Liver (tissue), 9 donors: ENCODE results near the gene TMEM178B. TPM values are rescaled to one million over a fixed set of nuclear protein-coding genes. Genes with fewer than 3 reads are reported as not detected.

Experiments
- DNase-seq: peaks from one replicate; pipeline ENCODE4 v3.0.0-alpha.2; 2017; ENCODE audit warnings: low spot score
- H3K27ac ChIP-seq, 2 donors: one replicate each; pipeline ENCODE4 v1.7.0; 2013; ENCODE audit warnings: inconsistent platforms in 2 of 2, low read length in 2 of 2, control low read depth in 1 of 2, low read depth in 1 of 2, mild to moderate bottlenecking in 1 of 2
- H3K27me3 ChIP-seq, 4 donors: one replicate each; pipeline versions ENCODE4 v1.6.1 to v1.7.0; 2013; ENCODE audit warnings: low read length in 3 of 4, inconsistent platforms in 1 of 4, mild to moderate bottlenecking in 1 of 4, moderate library complexity in 1 of 4; ENCODE audit not compliant: control insufficient read depth in 4 of 4, insufficient read depth in 4 of 4
- H3K36me3 ChIP-seq, 4 donors: one replicate each; pipeline versions ENCODE4 v1.6.1 to v1.7.0; 2013; ENCODE audit warnings: low read length in 3 of 4, mild to moderate bottlenecking in 3 of 4, low read depth in 1 of 4, moderate library complexity in 1 of 4; ENCODE audit not compliant: control insufficient read depth in 4 of 4, insufficient read depth in 3 of 4
- H3K4me1 ChIP-seq, 4 donors: one replicate each; pipeline versions ENCODE4 v1.6.1 to v1.7.0; 2013; ENCODE audit warnings: low read length in 3 of 4, mild to moderate bottlenecking in 3 of 4, moderate library complexity in 1 of 4; ENCODE audit not compliant: control insufficient read depth in 4 of 4, insufficient read depth in 4 of 4
- H3K4me3 ChIP-seq, 3 donors: one replicate each; pipeline versions ENCODE4 v1.6.1 to v1.7.0; 2013; ENCODE audit warnings: low read length in 3 of 3, control low read depth in 1 of 3, low read depth in 1 of 3, mild to moderate bottlenecking in 1 of 3
- H3K9ac ChIP-seq, 2 donors: one replicate each; pipeline ENCODE4 v1.7.0; 2013; ENCODE audit warnings: low read length in 2 of 2, mild to moderate bottlenecking in 2 of 2, moderate library complexity in 2 of 2, control low read depth in 1 of 2, low read depth in 1 of 2
- H3K9me3 ChIP-seq, 4 donors: one replicate each; pipeline versions ENCODE4 v1.6.1 to v1.7.0; 2013; ENCODE audit warnings: low read length in 3 of 4; ENCODE audit not compliant: control insufficient read depth in 4 of 4
- ATF3 ChIP-seq: IDR thresholded peaks from 2 replicates; pipeline ENCODE4 v1.6.1; 2016; ENCODE audit warnings: antibody characterized with exemption
- CTCF ChIP-seq: fragments of 150-350 bp; IDR thresholded peaks from 2 replicates; pipeline ENCODE4 v1.5.1; 2017; ENCODE audit warnings: improper control_type of control experiment, low read depth, low read length; ENCODE audit not compliant: missing input control
- EGR1 ChIP-seq, 2 donors: IDR thresholded peaks; 2 replicates each; pipeline ENCODE4 v1.6.1; 2016 to 2018; ENCODE audit warnings: antibody characterized with exemption in 2 of 2, low read depth in 2 of 2
- FOXA1 ChIP-seq: IDR thresholded peaks from 2 replicates; pipeline ENCODE4 v1.6.1; 2016; ENCODE audit warnings: antibody characterized with exemption
- FOXA2 ChIP-seq: IDR thresholded peaks from 2 replicates; pipeline ENCODE4 v1.6.1; 2016; ENCODE audit warnings: antibody characterized with exemption
- GABPA ChIP-seq, 2 donors: IDR thresholded peaks in 1 of 2; conservative IDR thresholded peaks in 1 of 2; 2 replicates each; pipeline ENCODE4 v1.6.1; 2016; ENCODE audit warnings: antibody characterized with exemption in 2 of 2, mild to moderate bottlenecking in 1 of 2, moderate library complexity in 1 of 2
- HNF4A ChIP-seq, 2 donors: conservative IDR thresholded peaks; 2 replicates each; pipeline ENCODE4 v1.6.1; 2016; ENCODE audit warnings: antibody characterized with exemption in 2 of 2, mild to moderate bottlenecking in 2 of 2
- HNF4G ChIP-seq: IDR thresholded peaks from 2 replicates; pipeline ENCODE4 v1.6.1; 2016; ENCODE audit warnings: antibody characterized with exemption
- JUND ChIP-seq, 2 donors: IDR thresholded peaks; 2 replicates each; pipeline ENCODE4 v1.6.1; 2016; ENCODE audit warnings: antibody characterized with exemption in 2 of 2
- MAX ChIP-seq: IDR thresholded peaks from 2 replicates; pipeline ENCODE4 v1.6.1; 2016; ENCODE audit warnings: antibody characterized with exemption
- NR2F2 ChIP-seq: IDR thresholded peaks from 2 replicates; pipeline ENCODE4 v1.6.1; 2016; ENCODE audit warnings: antibody characterized with exemption
- RAD21 ChIP-seq, 2 donors: IDR thresholded peaks; 2 replicates each; pipeline ENCODE4 v1.6.1; 2016; ENCODE audit warnings: antibody characterized with exemption in 2 of 2, mild to moderate bottlenecking in 2 of 2
- REST ChIP-seq: IDR thresholded peaks from 2 replicates; pipeline ENCODE4 v1.6.1; 2016; ENCODE audit warnings: antibody characterized with exemption, mild to moderate bottlenecking
- RXRA ChIP-seq, 2 donors: IDR thresholded peaks; 2 replicates each; pipeline ENCODE4 v1.6.1; 2017 to 2018; ENCODE audit warnings: antibody characterized with exemption in 2 of 2, mild to moderate bottlenecking in 1 of 2
- SP1 ChIP-seq: IDR thresholded peaks from 2 replicates; pipeline ENCODE4 v1.6.1; 2018; ENCODE audit warnings: antibody characterized with exemption, mild to moderate bottlenecking
- TAF1 ChIP-seq: conservative IDR thresholded peaks from 2 replicates; pipeline ENCODE4 v1.6.1; 2016; ENCODE audit warnings: antibody characterized with exemption, mild to moderate bottlenecking
- YY1 ChIP-seq: IDR thresholded peaks from 2 replicates; pipeline ENCODE4 v1.6.1; 2016; ENCODE audit warnings: antibody characterized with exemption, mild to moderate bottlenecking
- ZBTB33 ChIP-seq: IDR thresholded peaks from 2 replicates; pipeline ENCODE4 v1.6.1; 2016; ENCODE audit warnings: antibody characterized with exemption
- WGBS: extraction: QIAGEN DNeasy Blood & Tissue Kit; methylation state at CpG from one replicate; pipeline ENCODE4 v1.1.7; 2013; 5-methylcytosine and 5-hydroxymethylcytosine counted together
- polyA plus RNA-seq, 2 donors: library from polyadenylated mRNA; stranded (reverse) in 1 of 2; unstranded in 1 of 2; fragments of 200-250 nt in 1 of 2; fragments of >200 nt in 1 of 2; fragmentation: Nextera tagmentation in 1 of 2; extraction: Ambion mirVana in 1 of 2; gene quantifications; one replicate each; pipeline versions ENCODE4 v1.2.1 to v1.2.3, GENCODE V29; 2013 to 2015
- total RNA-seq, 2 donors: library from RNA; depleted of rRNA; stranded (reverse); fragments of >200 nt; gene quantifications; one replicate each; pipeline ENCODE4 v1.2.3, GENCODE V29; 2014
- donor health status: healthy.
- donor health status: healthy.
- donor health status: healthy.
- donor health status: healthy.
- donor health status: healthy.

Gene TMEM178B
- total and polyA plus RNA-seq, 4 donors = under 0.01 to 0.02 (median under 0.01) TPM; not detected in 1

GRCh38 chr7:141128506-141128905, 54.6 kb downstream of the TMEM178B start:
- Histone ChIP-seq H3K4me3 (no peak overlapping the region), H3K27ac (no peak overlapping the region), H3K4me1 (no peaks in the 10 kb centered on the region), H3K27me3 (peaks cover 0 to 4% (median 0%) of the 10 kb centered on the region in 4 donors), H3K9ac (no peak overlapping the region), H3K36me3 (no peaks in the 10 kb centered on the region), H3K9me3 (peaks cover 0 to 6% (median 1%) of the 10 kb centered on the region in 4 donors)
- TF ChIP-seq GABPA (IDR thresholded peaks at IDR 0.05 in 1 of 2, conservative IDR thresholded peaks at IDR 0.05 in 1 of 2) = no peak
- TF ChIP-seq HNF4A (conservative IDR thresholded peaks at IDR 0.05) = no peak
- no peak for TF ChIP-seq CTCF
- no peak for TF ChIP-seq FOXA1
- no peak for TF ChIP-seq TAF1
- no peak for TF ChIP-seq HNF4G
- TF ChIP-seq MAX = no peak
- TF ChIP-seq RAD21 (IDR thresholded peaks at IDR 0.05) = no peak
- no peak for TF ChIP-seq FOXA2
- TF ChIP-seq NR2F2 = no peak
- TF ChIP-seq REST = no peak
- no peak for TF ChIP-seq JUND (IDR thresholded peaks at IDR 0.05)
- TF ChIP-seq RXRA (IDR thresholded peaks at IDR 0.05) = no peak
- TF ChIP-seq YY1 = no peak
- TF ChIP-seq ZBTB33 = no peak
- no peak for TF ChIP-seq SP1
- TF ChIP-seq EGR1 (IDR thresholded peaks at IDR 0.05; ENCODE audit: low read depth in 2 of 2) = no peak
- no peak for DNase-seq
- 70% methylated on average over 2 of the region's 2 CpGs for WGBS

GRCh38 chr7:141128931-141129330, 55.1 kb downstream of the TMEM178B start:
- H3K36me3 ChIP-seq = no peaks in the 10 kb centered on the region
- 63% methylated on average over 2 of the region's 2 CpGs for WGBS
- H3K4me1 ChIP-seq = no peaks in the 10 kb centered on the region
- TF ChIP-seq REST (no peak), HNF4A (conservative IDR thresholded peaks at IDR 0.05) (no peak), NR2F2 (no peak), ATF3 (no peak), TAF1 (no peak), EGR1 (IDR thresholded peaks at IDR 0.05; ENCODE audit: low read depth in 2 of 2) (no peak), MAX (no peak), ZBTB33 (no peak), GABPA (IDR thresholded peaks at IDR 0.05 in 1 of 2, conservative IDR thresholded peaks at IDR 0.05 in 1 of 2) (no peak), HNF4G (no peak), JUND (IDR thresholded peaks at IDR 0.05) (no peak), FOXA1 (no peak), RXRA (IDR thresholded peaks at IDR 0.05) (no peak)

More at GRCh38 chr7:141128931-141129330, 55.1 kb downstream of the TMEM178B start:
- Histone ChIP-seq H3K9me3 (peaks cover 0 to 6% (median 1%) of the 10 kb centered on the region in 4 donors), H3K9ac (no peak overlapping the region), H3K4me3 (no peak overlapping the region), H3K27ac (no peak overlapping the region), H3K27me3 (peaks cover 0 to 4% (median 0%) of the 10 kb centered on the region in 4 donors)
- no peak for DNase-seq
